Measurements from ENCODE around the gene EPS8L2. TPM values are rescaled to one million over a fixed set of nuclear protein-coding genes. Genes with fewer than 3 reads are reported as not detected.

EPS8L2 gene
- total and polyA plus RNA-seq, 10 of the 15 experiments (the other 5 are each of a cell fraction or from before 2014, with no cell fraction given): 0.76 to 20.0 (median 9.7) TPM

Other genes with a start within 250 kb of the EPS8L2 start
Only the 7 nearest of the 25 such genes appear.
- gene CDHR5, start 81.3 kb upstream of the EPS8L2 start, total RNA-seq (2014; rRNA removed): 0.05 TPM in 1 of 2 replicates, not detected in the other
- not detected in 2 replicates for gene CDHR5, start 81.3 kb upstream of the EPS8L2 start, total RNA-seq (2014; rRNA removed; fragmentation: Illumina TruSeq; extraction: Trizol)
- 0.40 TPM in 1 of 2 replicates, not detected in the other for gene CDHR5, start 81.3 kb upstream of the EPS8L2 start, total RNA-seq (2021)
- not detected in 2 replicates for gene CDHR5, start 81.3 kb upstream of the EPS8L2 start, polyA plus RNA-seq (2011; rRNA removed)
- not detected in 2 replicates for gene CDHR5, start 81.3 kb upstream of the EPS8L2 start, polyA plus RNA-seq (2014; fragmentation: Illumina TruSeq; extraction: Trizol)
- gene CDHR5, start 81.3 kb upstream of the EPS8L2 start, polyA plus RNA-seq (2014; fragmentation: Nextera tagmentation; extraction: Ambion mirVana): not detected
- gene CDHR5, start 81.3 kb upstream of the EPS8L2 start, polyA plus RNA-seq (2014; rRNA removed): 0.06 TPM in 1 of 2 replicates, not detected in the other
- not detected for gene CDHR5, start 81.3 kb upstream of the EPS8L2 start, polyA plus RNA-seq (2016; fragmentation: Nextera tagmentation; extraction: Ambion mirVana)
- gene SCT, start 79.0 kb upstream of the EPS8L2 start, total RNA-seq (2014; rRNA removed): not detected in 2 replicates
- gene SCT, start 79.0 kb upstream of the EPS8L2 start, total RNA-seq (2014; rRNA removed; fragmentation: Illumina TruSeq; extraction: Trizol): not detected in 2 replicates
- not detected in 2 replicates for gene SCT, start 79.0 kb upstream of the EPS8L2 start, total RNA-seq (2021)
- not detected in 2 replicates for gene SCT, start 79.0 kb upstream of the EPS8L2 start, polyA plus RNA-seq (2011; rRNA removed)
- not detected in 2 replicates for gene SCT, start 79.0 kb upstream of the EPS8L2 start, polyA plus RNA-seq (2014; fragmentation: Illumina TruSeq; extraction: Trizol)
- gene SCT, start 79.0 kb upstream of the EPS8L2 start, polyA plus RNA-seq (2014; fragmentation: Nextera tagmentation; extraction: Ambion mirVana): not detected
- not detected in 2 replicates for gene SCT, start 79.0 kb upstream of the EPS8L2 start, polyA plus RNA-seq (2014; rRNA removed)
- gene SCT, start 79.0 kb upstream of the EPS8L2 start, polyA plus RNA-seq (2016; fragmentation: Nextera tagmentation; extraction: Ambion mirVana): not detected
- gene DRD4, start 69.0 kb upstream of the EPS8L2 start, total RNA-seq (2014; rRNA removed): not detected in 2 replicates
- not detected in 2 replicates for gene DRD4, start 69.0 kb upstream of the EPS8L2 start, total RNA-seq (2014; rRNA removed; fragmentation: Illumina TruSeq; extraction: Trizol)
- gene DRD4, start 69.0 kb upstream of the EPS8L2 start, total RNA-seq (2021): 0.24 TPM in 1 of 2 replicates, not detected in the other
- gene DRD4, start 69.0 kb upstream of the EPS8L2 start, polyA plus RNA-seq (2011; rRNA removed): not detected in 2 replicates
- not detected in 2 replicates for gene DRD4, start 69.0 kb upstream of the EPS8L2 start, polyA plus RNA-seq (2014; fragmentation: Illumina TruSeq; extraction: Trizol)
- gene DRD4, start 69.0 kb upstream of the EPS8L2 start, polyA plus RNA-seq (2014; fragmentation: Nextera tagmentation; extraction: Ambion mirVana): not detected
- not detected in 2 replicates for gene DRD4, start 69.0 kb upstream of the EPS8L2 start, polyA plus RNA-seq (2014; rRNA removed)
- not detected for gene DRD4, start 69.0 kb upstream of the EPS8L2 start, polyA plus RNA-seq (2016; fragmentation: Nextera tagmentation; extraction: Ambion mirVana)
- 47.6 and 48.6 TPM in 2 replicates for gene DEAF1, start 11.0 kb upstream of the EPS8L2 start, total RNA-seq (2014; rRNA removed)
- gene DEAF1, start 11.0 kb upstream of the EPS8L2 start, total RNA-seq (2014; rRNA removed; fragmentation: Illumina TruSeq; extraction: Trizol): 21.2 and 23.0 TPM in 2 replicates
- 51.3 and 57.1 TPM in 2 replicates for gene DEAF1, start 11.0 kb upstream of the EPS8L2 start, total RNA-seq (2021)
- gene DEAF1, start 11.0 kb upstream of the EPS8L2 start, polyA plus RNA-seq (2011; rRNA removed): 10.2 and 21.6 TPM in 2 replicates
- gene DEAF1, start 11.0 kb upstream of the EPS8L2 start, polyA plus RNA-seq (2014; fragmentation: Illumina TruSeq; extraction: Trizol): 4.4 and 17.1 TPM in 2 replicates
- 1 to 10 TPM in 1 of 2 experiments, under 1 TPM in 1; 0.68 to 5.5 TPM for gene DEAF1, start 11.0 kb upstream of the EPS8L2 start, polyA plus RNA-seq (2014; fragmentation: Nextera tagmentation; extraction: Ambion mirVana)
- gene DEAF1, start 11.0 kb upstream of the EPS8L2 start, polyA plus RNA-seq (2014; rRNA removed): 43.7 and 51.5 TPM in 2 replicates
- gene DEAF1, start 11.0 kb upstream of the EPS8L2 start, polyA plus RNA-seq (2016; fragmentation: Nextera tagmentation; extraction: Ambion mirVana): 10 to 100 TPM; 28.8 to 41.0 TPM
- gene TMEM80, start 10.4 kb upstream of the EPS8L2 start, total RNA-seq (2014; rRNA removed): 21.9 and 22.1 TPM in 2 replicates
- 11.6 and 11.9 TPM in 2 replicates for gene TMEM80, start 10.4 kb upstream of the EPS8L2 start, total RNA-seq (2014; rRNA removed; fragmentation: Illumina TruSeq; extraction: Trizol)
- 16.5 and 19.5 TPM in 2 replicates for gene TMEM80, start 10.4 kb upstream of the EPS8L2 start, total RNA-seq (2021)
- 30.7 and 36.6 TPM in 2 replicates for gene TMEM80, start 10.4 kb upstream of the EPS8L2 start, polyA plus RNA-seq (2011; rRNA removed)
- gene TMEM80, start 10.4 kb upstream of the EPS8L2 start, polyA plus RNA-seq (2014; fragmentation: Illumina TruSeq; extraction: Trizol): 8.0 and 14.9 TPM in 2 replicates
- 1 to 10 TPM; 6.7 to 8.8 TPM for gene TMEM80, start 10.4 kb upstream of the EPS8L2 start, polyA plus RNA-seq (2014; fragmentation: Nextera tagmentation; extraction: Ambion mirVana)
- gene TMEM80, start 10.4 kb upstream of the EPS8L2 start, polyA plus RNA-seq (2014; rRNA removed): 28.3 and 29.8 TPM in 2 replicates
- gene TMEM80, start 10.4 kb upstream of the EPS8L2 start, polyA plus RNA-seq (2016; fragmentation: Nextera tagmentation; extraction: Ambion mirVana): 10 to 100 TPM; 28.4 to 30.9 TPM
- gene TALDO1, start 41.2 kb downstream of the EPS8L2 start, total RNA-seq (2014; rRNA removed): 168 and 176 TPM in 2 replicates
- 139 and 148 TPM in 2 replicates for gene TALDO1, start 41.2 kb downstream of the EPS8L2 start, total RNA-seq (2014; rRNA removed; fragmentation: Illumina TruSeq; extraction: Trizol)
- gene TALDO1, start 41.2 kb downstream of the EPS8L2 start, total RNA-seq (2021): 226 and 227 TPM in 2 replicates
- 88.2 and 152 TPM in 2 replicates for gene TALDO1, start 41.2 kb downstream of the EPS8L2 start, polyA plus RNA-seq (2011; rRNA removed)
- 70.6 and 146 TPM in 2 replicates for gene TALDO1, start 41.2 kb downstream of the EPS8L2 start, polyA plus RNA-seq (2014; fragmentation: Illumina TruSeq; extraction: Trizol)
- 100 to 1,000 TPM; 121 to 189 TPM for gene TALDO1, start 41.2 kb downstream of the EPS8L2 start, polyA plus RNA-seq (2014; fragmentation: Nextera tagmentation; extraction: Ambion mirVana)
- 227 and 242 TPM in 2 replicates for gene TALDO1, start 41.2 kb downstream of the EPS8L2 start, polyA plus RNA-seq (2014; rRNA removed)
- gene TALDO1, start 41.2 kb downstream of the EPS8L2 start, polyA plus RNA-seq (2016; fragmentation: Nextera tagmentation; extraction: Ambion mirVana): 100 to 1,000 TPM; 293 to 302 TPM
- gene GATD1, start 71.3 kb downstream of the EPS8L2 start, total RNA-seq (2014; rRNA removed): 19.0 and 28.2 TPM in 2 replicates
- 16.3 and 20.3 TPM in 2 replicates for gene GATD1, start 71.3 kb downstream of the EPS8L2 start, total RNA-seq (2014; rRNA removed; fragmentation: Illumina TruSeq; extraction: Trizol)
- 59.7 and 62.3 TPM in 2 replicates for gene GATD1, start 71.3 kb downstream of the EPS8L2 start, total RNA-seq (2021)
- 11.8 and 17.0 TPM in 2 replicates for gene GATD1, start 71.3 kb downstream of the EPS8L2 start, polyA plus RNA-seq (2011; rRNA removed)
- 4.3 and 18.5 TPM in 2 replicates for gene GATD1, start 71.3 kb downstream of the EPS8L2 start, polyA plus RNA-seq (2014; fragmentation: Illumina TruSeq; extraction: Trizol)
- 1 to 10 TPM; 1.2 to 3.3 TPM for gene GATD1, start 71.3 kb downstream of the EPS8L2 start, polyA plus RNA-seq (2014; fragmentation: Nextera tagmentation; extraction: Ambion mirVana)
- 85.8 and 92.6 TPM in 2 replicates for gene GATD1, start 71.3 kb downstream of the EPS8L2 start, polyA plus RNA-seq (2014; rRNA removed)
- 10 to 100 TPM; 24.3 to 28.0 TPM for gene GATD1, start 71.3 kb downstream of the EPS8L2 start, polyA plus RNA-seq (2016; fragmentation: Nextera tagmentation; extraction: Ambion mirVana)

All from GM12878 (cell line).